GM18511 (cell line): ENCODE measurements around the gene EPG5.
"Not testable (repeated sequence)": the region's sequence is repeated elsewhere in the genome, so short reads cannot be mapped to it uniquely, and the experiment has no call there.

ENCODE experiments used
- ATAC-seq: cut with Tn5 transposase; IDR thresholded peaks from one replicate; pipeline ENCODE4 v1.9.1; 2021; ENCODE audit warnings: mild to moderate bottlenecking, moderate library complexity; ENCODE audit not compliant: unreplicated experiment

EPG5 gene

DNA sequence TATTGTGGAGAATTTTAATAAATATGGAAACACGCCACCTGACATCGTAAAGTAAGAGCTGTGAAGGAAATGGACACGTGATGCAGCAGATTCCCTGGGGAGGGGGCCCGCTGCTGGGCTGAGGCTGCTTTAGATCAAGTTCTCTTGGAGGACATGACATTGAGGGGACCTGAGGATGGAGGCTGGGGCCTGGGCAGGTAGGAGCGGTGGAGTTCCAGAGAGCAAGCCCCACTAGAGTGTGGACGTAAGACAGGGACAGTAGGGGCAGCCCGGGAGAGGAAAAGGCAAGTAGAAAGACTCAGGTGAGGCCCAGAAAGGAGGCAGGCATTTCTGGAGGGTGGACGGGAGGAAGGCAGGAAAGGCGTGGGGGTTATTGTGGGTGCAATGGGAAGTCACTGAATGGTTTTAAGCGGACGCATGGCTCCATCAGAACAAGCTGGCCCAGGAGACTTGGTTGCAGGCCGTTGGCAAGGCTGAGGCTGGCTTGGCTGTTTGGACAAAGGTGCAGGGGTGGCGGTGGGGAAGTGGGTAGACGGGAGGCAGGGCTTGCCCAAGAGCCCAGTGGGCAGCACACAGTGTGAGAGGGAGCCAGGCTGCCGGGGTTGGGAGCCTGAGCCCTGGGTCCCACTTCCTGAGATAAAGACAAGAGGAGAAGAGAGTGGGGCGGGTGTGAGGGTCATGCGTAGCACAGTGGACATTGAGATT, 125.9 kb downstream of the EPG5 start:
- no peak for ATAC-seq

DNA sequence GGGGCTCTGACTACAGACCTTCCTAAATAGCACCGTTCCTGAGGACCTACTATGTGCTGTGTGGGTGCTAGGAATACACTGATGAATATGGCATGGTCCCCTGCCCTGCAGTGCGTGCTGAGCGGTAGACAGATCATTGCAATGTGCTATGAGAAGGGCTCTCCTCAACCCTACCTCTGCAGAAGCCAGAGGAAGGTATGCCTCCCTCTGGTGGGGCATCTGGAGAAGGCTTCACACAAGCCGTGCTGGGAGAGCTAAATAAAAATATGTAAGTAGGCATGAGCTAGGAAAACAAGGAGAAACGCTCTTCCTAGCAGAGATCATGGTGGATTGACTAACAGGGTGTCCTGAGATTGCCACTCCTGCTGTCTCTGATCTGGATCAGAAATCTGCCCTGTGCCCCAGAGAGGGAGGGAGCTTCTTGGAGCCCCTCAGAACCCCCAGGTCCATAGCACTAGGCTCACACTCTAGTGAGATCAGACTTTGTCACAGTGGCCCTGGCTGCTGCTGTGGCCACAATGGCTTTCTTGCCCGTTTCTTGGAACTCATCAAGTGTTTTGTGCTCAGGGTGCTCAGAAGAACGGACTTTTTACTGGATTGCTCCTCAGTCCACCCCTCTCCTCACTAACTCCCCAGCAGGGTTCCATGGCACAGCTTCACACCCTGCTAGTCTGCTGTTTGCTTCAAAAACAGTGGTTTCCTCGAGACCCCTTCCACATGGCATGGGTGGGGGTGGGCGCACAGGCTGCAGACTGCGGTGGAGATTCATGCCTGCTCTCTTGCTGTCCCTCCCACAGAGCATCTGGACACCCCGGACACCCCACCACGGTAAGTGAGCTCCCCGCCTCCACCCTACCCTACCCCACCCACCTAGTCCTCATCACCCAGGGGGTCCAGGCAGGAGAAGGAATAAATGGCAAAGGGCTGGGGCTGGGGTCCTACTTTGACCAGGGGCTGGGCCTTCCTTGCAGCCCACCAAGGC, 127.4 kb downstream of the EPG5 start:
- ATAC-seq, result peak; percentile 68

DNA sequence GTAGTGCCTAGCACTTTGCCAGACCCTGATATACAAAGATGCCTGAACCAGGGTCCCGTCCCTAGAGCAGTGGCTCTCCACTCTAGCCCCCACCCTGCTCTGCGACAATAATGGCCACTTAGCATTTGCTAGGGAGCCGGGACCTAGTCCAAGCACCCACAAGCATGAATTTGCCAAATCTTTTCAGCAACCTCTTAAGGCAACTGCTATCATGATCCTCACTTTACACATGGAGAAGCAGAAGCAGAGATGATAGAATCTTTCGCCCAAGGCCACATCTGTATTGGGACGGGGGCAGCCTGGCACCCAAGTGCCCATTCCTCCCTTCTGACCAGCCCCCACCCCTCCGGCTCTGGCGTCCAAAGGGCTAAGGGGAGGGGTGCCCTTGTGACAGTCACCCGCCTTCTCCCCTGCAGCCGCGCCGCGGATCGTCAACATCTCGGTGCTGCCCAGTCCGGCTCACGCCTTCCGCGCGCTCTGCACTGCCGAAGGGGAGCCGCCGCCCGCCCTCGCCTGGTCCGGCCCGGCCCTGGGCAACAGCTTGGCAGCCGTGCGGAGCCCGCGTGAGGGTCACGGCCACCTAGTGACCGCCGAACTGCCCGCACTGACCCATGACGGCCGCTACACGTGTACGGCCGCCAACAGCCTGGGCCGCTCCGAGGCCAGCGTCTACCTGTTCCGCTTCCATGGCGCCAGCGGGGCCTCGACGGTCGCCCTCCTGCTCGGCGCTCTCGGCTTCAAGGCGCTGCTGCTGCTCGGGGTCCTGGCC, 128.6 kb downstream of the EPG5 start:
- no peak for ATAC-seq

DNA sequence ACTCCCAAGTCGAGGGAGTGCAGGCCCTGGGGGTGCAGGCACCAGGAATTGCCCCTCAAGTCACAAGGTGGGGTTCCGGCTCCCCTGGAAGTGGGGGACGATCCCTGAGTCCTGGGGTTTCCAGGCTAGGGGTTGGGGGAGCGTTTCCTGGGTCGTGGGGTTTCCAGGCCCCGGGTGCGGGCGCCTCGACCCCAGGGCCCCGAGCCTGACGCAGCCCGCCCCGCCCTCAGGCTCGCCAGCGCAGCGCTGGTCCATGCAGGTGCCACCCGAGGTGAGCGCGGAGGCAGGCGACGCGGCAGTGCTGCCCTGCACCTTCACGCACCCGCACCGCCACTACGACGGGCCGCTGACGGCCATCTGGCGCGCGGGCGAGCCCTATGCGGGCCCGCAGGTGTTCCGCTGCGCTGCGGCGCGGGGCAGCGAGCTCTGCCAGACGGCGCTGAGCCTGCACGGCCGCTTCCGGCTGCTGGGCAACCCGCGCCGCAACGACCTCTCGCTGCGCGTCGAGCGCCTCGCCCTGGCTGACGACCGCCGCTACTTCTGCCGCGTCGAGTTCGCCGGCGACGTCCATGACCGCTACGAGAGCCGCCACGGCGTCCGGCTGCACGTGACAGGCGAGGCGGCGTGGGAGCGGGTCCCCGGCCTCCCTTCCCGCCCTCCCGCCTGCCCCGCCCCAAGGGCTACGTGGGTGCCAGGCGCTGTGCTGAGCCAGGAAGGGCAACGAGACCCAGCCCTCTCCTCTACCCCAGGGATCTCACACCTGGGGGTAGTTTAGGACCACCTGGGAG, 129.7 kb downstream of the EPG5 start:
- no peak for ATAC-seq

DNA sequence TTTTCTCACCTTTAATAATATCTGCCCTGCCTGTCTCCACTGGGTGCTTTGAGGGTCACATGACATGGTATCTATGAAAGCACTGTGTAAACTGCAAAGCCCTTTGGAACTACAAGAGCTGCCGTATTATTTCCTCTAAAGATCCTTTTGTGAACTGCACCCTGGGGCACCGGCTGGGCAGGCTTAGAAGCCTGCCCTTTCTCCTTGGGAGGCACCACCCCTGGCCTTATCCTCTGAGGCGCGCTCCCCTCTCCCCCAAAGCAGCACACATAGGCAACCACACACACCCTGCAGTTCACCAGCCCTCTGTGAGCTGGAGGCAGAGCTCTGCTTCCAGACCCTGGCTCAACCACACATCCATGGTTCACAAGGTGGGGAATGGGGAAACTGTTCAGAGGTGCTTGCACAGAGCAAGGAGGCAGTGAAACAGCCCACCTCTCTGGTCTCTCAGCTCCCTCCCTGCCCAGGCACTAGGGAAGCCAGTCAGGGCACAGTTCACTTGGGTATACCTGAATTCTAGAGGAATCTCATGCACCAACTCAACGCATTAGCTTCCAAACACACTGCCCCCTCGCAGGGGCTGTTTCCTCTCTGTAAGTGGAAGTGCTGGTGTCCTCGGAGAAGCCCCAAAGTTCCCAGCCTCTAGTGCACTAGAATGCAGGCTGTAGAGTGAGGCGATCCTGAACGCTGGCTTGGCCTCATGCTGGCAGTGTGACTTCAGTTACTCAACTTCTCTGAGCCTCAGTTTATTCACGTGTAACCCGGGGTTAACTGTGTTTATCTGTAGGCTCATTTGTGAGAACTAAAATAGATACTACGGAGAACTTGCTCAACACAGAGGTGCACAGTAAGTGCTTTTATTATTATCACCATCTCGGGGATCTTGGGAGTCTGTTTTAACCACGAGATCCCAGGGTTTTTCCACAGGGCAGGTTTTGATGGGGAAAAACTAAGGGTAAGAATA, 130.6 kb downstream of the EPG5 start:
- no peak for ATAC-seq

DNA sequence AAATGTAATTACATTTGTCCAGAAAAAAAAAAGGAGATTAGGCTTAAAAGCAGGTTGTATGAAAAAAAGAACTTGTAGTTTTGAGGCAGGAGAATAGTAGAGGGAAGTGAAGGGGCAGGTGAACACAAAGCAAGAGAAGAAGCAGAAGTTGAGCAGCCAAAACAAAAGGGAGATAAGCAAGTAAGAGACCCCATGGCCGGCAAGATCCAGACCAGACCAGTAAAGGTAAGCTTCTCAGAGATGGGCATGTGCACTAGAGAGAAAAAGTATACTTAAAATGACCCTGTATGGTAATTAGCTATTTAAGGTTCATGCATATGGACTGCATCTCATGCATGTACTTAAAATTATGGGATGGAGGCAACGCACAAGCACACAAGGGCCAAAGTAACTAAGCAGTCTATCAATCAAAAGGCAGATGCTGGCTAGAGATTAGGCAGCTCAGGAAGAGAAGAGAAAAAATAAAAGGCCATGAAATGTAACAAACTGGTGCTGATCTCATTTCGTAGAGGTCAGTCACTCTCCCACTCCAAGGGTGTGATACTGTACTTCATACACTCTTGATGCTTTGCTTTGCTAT, 132.0 kb downstream of the EPG5 start:
- ATAC-seq, result no peak

DNA sequence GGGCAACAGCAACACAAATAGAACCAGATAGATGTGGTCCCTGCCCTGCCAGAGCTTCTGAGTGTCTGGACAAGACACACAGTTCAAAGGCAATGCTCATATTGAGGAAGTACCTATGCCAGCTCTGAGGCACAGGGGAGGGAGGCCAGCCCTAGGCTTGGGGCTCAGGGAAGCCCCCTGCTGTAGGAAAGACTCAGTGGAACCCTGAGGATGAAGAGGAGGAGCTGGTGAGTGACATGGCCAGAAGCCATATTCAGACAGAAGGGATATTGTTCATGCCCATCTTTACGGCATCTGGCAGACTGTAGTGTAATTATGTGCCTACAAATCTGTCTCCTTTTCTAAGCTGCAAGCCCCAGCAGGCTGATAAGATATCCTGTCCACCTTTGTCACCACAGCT, 132.8 kb downstream of the EPG5 start:
- ATAC-seq, result no peak

DNA sequence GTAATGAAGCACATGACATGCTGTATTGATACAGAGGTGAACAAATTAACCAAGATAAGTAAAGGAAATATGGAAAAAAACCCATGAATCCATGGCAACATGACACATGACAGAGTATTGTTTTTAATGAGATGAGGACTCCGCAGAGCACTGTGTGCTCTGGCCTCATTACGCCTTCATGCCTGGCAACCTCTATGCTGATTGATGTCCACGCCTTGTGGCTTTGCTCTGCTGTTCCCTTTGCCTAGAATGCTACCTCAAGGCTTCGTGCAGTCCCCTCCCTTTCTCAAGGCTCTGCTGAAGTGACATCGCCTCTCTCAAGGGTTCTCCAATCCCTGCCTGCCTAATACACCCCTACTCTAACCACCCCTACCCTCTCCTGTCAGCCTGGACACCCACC, 133.3 kb downstream of the EPG5 start:
- no peak for ATAC-seq

DNA sequence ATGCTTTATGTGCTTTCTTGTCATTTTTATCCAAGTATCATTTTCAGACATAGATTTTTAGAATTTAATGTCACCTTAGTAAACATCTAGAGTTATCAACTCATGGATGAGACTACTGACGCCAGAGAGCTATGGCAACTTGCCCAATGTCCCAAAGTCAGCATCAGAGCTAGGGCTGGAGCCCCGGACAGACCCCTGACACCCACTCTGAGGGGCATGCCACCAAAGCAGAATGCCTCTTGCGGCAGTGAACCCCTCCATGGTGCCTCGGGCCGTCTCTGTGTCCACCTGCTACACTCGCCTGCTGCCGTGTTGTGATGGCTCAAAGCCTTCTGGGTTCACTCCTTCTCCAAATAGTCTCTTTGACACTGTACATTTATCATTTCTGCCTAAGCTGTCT, 136.2 kb downstream of the EPG5 start:
- no peak for ATAC-seq

DNA sequence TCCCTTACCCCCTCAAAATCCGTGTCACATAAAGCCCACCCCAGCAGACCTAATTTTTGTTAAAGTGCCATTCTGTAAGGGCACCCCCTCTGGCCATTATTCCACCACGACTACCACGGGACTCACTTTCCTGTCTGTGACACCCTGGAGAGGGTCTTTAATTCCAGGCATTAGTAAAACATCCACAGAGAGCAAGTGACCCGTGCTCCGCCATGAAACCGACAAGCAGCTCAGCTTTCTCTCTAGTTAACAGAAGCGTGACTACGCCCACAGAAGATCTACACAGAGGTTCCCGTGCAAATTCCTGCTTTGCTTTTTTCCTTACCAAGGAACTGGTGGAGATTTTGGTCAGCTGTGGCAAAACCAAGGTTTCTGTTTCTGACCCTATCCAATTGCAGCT, 137.3 kb downstream of the EPG5 start:
- ATAC-seq, result no peak

DNA sequence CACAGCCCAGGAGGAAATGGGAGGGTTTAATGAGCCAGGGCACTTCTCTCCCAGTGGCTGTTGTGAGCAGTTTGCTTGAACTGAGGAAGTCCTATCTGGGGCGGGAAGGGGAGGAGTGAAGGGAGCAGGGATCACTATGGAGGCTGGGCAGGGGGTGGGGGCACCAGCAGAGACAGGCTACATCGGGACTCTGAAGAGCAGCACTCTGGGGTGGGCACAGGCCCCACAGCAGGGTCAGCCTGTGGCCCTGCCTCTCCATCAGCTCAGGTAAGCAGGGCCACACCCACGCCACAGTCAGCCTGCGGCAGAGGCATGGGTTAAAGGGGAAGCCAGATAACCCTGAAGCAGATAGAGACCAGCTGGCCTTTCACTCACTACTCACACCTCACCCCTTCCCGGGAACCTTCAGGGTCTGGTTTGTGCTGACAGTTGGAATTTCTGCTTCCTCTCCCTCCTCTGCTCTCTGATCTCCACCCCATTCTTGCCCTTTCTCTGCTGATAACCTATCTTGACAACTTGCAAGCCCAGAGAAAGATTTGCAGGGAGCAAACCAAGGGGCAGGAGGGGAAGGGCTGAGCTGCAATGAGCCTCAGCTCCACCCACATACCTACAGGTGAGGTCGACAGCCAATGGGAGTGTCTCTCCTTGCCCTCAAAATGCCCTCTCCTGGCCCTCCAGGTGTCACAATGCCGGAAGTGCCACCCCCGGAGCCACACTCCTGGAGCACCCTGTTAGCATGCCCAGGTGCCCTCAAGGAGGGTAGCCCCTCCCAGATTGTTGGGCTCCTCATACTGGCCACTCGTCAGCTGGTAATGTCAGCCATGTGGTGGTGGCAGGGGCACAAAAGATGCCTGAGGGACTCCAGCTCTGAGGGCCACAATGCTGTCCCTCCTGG, 138.0 kb downstream of the EPG5 start:
- ATAC-seq, result no peak

DNA sequence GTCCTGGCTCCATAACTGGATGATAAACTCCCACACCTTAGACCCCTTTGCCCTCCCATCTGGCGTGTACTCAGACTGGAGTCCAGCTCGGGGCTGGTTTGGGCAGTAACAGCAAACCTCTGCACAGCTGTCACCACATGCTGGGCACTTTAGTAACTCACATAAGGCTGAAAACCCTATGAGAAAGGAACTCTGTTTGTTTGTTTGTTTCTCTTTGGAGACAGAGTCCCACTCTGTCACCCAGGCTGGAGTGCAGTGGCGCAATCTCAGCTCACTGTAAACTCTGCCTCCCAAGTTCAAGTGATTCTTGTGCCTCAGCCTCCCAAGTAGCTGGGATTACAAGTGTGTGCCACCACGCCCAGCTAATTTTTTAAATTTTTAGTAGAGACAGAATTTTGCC, 140.4 kb downstream of the EPG5 start:
- not testable (repeated sequence) for ATAC-seq

DNA sequence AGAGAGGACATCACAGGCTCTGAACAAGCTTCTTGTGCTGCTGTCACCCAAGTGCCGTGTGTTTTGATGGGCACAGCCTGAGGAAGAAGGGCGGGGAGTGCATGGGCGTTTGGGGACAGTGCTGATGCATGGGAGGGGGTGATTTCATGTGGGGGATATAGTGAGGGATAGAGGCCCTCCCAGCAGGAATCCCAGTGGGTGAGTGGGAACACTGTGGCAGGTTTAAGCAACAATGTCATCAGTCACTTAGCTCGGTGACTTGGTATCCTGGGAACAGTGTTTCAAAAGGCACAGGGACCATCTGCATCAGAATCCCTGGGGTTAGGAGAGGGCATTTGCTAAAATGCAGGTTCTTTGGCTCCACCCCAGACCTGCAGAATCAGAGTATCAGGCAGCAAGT, 141.0 kb downstream of the EPG5 start:
- ATAC-seq, result no peak

DNA sequence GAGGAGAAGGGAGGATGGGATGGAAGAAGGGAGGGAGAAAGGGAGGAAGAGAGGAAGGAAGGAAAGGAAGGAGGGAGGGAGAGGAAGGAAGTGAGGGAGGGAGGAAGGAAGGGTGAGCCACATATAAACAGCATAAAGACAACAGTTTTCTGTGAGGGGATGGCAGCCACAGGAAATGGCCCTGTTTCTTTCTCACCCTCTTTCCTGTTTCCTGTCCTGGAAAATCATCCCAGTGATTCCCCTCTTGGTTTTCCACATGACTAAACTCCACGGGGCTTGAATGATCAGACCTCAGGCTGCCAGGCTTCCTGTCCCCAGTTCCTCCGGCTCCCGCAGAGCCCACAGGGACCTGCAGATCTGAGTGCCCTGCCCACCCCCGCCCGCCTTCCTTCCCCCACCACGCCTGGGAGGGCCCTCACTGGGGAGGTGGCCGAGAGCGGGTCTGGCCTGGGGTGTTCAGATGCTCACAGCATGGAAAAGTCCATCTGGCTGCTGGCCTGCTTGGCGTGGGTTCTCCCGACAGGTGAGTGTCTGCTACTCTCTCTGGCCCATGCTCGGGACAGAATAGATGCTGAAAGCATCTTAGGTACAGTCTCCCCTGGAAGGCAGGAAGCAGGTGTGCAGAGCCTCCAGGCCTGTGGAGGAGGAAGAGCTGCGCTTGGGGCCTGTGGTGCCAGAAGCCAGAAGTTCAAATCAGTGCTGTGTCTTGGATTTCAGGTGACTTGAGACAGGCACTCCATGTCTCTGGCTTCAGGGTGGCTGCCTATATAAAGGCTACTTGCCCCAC, 141.7 kb downstream of the EPG5 start, which contains the start of gene SIGLEC15:
Gene SIGLEC15, plus strand, starts transcription at position 418 of the 787 bp plus-strand sequence. Its CDS starts 54 bp downstream, at position 472.
- no peak for ATAC-seq

DNA sequence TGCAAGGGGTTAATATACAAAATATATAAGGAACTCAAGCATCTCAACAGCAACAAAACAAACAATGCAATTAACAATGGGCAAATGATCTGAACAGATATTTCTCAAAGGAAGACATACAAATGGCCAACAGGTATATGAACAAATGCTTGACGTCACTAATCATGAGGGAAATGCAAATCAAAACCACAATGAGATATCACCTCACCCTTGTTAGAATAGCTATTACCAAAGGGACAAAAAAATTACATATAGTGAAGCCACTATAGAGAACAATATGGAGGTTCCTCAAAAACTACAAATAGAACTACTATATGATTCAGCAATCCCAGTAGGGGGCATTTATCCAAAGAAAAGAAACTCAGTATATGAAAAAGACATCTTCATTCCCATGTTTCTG, 145.4 kb downstream of the EPG5 start:
- ATAC-seq, result no peak

DNA sequence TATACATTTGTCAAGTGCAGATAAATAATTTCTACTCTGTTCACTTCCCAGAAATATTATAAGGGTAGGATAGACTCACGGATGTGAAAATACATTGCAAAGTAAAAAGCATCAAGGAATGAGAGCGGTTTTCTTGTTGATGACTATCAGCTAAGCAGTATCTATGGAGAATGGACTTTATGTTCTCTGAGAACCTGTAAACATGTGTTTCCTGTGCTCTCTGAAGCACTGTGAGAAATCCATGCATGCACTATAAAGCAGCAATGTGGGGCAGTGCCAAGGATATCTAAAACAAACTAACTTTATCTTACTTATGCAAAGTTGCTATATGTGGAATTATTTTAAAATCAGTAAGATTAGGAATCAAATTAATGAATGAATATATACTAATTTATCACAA, 146.1 kb downstream of the EPG5 start:
- ATAC-seq, result no peak

DNA sequence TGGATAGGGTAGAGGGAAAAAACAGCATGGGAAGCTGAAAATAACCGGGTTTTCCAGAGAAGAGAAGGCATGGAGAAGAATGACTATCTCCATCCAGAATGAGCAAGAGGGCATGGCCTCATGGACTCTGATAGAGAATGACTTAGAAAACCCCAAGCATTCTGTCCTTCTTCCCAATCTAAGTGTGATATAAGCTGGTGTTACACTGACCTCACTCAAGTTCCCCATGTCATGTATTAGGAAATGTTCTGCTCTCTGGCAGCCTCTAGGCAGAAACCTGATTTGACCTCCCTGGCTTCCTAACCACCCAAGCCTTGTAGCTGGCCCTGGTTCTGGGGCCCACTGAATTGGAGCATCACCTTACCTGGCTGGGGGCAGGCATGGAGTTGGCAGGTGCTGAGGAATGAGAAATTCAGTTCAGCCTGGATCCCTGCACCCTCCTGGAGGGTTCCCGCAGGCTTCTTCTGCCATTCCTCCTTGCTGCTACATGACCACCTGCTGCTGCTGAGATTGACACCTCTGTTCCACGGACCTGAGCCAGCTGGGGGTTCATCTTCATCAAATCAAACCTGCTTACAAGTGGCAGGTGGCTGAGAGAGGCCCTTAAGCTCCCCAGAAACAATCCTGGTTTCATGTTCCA, 146.9 kb downstream of the EPG5 start:
- no peak for ATAC-seq
